ENCODE results near the gene ADSS1. TPM values are rescaled to one million over a fixed set of nuclear protein-coding genes. Genes with fewer than 3 reads are reported as not detected.

Gene ADSS1
- total RNA-seq, 4 donors from 2014 or later, result 3.4 to 11.4 (median 8.4) TPM

- H3K9me3 ChIP-seq, result no peaks in the 10 kb centered on the region
- no peaks in the 10 kb centered on the region for H3K27me3 ChIP-seq
- intact Hi-C loops (cut with DNase I), result no loop called here
- WGBS, 2 donors, result 94 to 95% methylated on average over 8 to 10 of the region's 10 CpGs
- peaks cover 54 to 73% (median 57%) of the 10 kb centered on the region in 3 donors for H3K4me1 ChIP-seq
- TF ChIP-seq CTCF (IDR thresholded peaks at IDR 0.05), result no peak
- no peak for TF ChIP-seq POLR2A (IDR thresholded peaks at IDR 0.05)
- no peak for DNase-seq
- no peak overlapping the region for H3K4me3 ChIP-seq
- H3K27ac ChIP-seq, result no peak overlapping the region
- no peaks in the 10 kb centered on the region for H3K36me3 ChIP-seq
Measured at GRCh38 chr14:104684449-104684821, 39.6 kb upstream of the ADSS1 start.

- Histone ChIP-seq H3K4me3 (no peak overlapping the region), H3K36me3 (no peaks in the 10 kb centered on the region), H3K9me3 (no peaks in the 10 kb centered on the region), H3K27me3 (no peaks in the 10 kb centered on the region), H3K4me1 (peaks cover 50 to 73% (median 56%) of the 10 kb centered on the region in 3 donors), H3K27ac (no peak overlapping the region)
- 61 to 67% methylated on average over 4 of the region's 4 CpGs for WGBS, 2 donors
- TF ChIP-seq POLR2A (IDR thresholded peaks at IDR 0.05) (no peak), CTCF (IDR thresholded peaks at IDR 0.05) (no peak)
- intact Hi-C loops (cut with DNase I), result no loop called here
- no peak for DNase-seq
Measured at GRCh38 chr14:104685216-104685997, 38.6 kb upstream of the ADSS1 start.

GRCh38 chr14:104685998-104686610 lies 37.9 kb upstream of the ADSS1 start:
- Histone ChIP-seq H3K27ac (peak overlapping the region in 1 of 4 donors; percentile 90), H3K9me3 (no peaks in the 10 kb centered on the region), H3K4me1 (peaks cover 50 to 73% (median 56%) of the 10 kb centered on the region in 3 donors), H3K4me3 (no peak overlapping the region), H3K27me3 (no peaks in the 10 kb centered on the region), H3K36me3 (no peaks in the 10 kb centered on the region)
- 85 to 87% methylated on average over 2 of the region's 2 CpGs for WGBS, 2 donors
- DNase-seq, result no peak
- no peak for TF ChIP-seq POLR2A (IDR thresholded peaks at IDR 0.05)
- TF ChIP-seq CTCF (IDR thresholded peaks at IDR 0.05), result no peak
- intact Hi-C loops (cut with DNase I), result no loop called here

- Histone ChIP-seq H3K4me1 (peaks cover 50 to 73% (median 56%) of the 10 kb centered on the region in 3 donors), H3K27ac (peak overlapping the region; percentile 86 to 90 (median 87)), H3K36me3 (no peaks in the 10 kb centered on the region), H3K4me3 (no peak overlapping the region), H3K9me3 (no peaks in the 10 kb centered on the region), H3K27me3 (no peaks in the 10 kb centered on the region)
- intact Hi-C loops (cut with DNase I), result no loop called here
- TF ChIP-seq CTCF (IDR thresholded peaks at IDR 0.05) (no peak), POLR2A (IDR thresholded peaks at IDR 0.05) (no peak)
- no peak for DNase-seq
- 31 to 71% methylated on average over 10 to 12 of the region's 20 CpGs for WGBS, 2 donors
Measured at GRCh38 chr14:104686624-104687517, 37.2 kb upstream of the ADSS1 start.

Data from esophagus squamous epithelium (tissue), 5 donors.